IMR-90 (cell line): ENCODE data around the gene COA1. TPM values are rescaled to one million over a fixed set of nuclear protein-coding genes. Genes with fewer than 3 reads are reported as not detected.

Source experiments
- ATAC-seq: fragments of 200-7000 bp; cut with Tn5 transposase; 2 replicates; pipeline ENCODE4 v1.9.1; 2020; ENCODE audit warnings: low read depth, mild to moderate bottlenecking, moderate library complexity
- BruUV-seq: library from RNA; stranded (reverse); fragments of 400-500 nt; replicated peaks from 2 replicates; lab custom pipeline; 2021; lab: Mats Ljungman, UMichigan
- CTCF ChIA-PET: fragments of 300-600 bp; formaldehyde crosslinking; extraction: SDS; loops from one replicate; lab custom pipeline; 2021; ENCODE audit warnings: antibody characterized with exemption; lab: Yijun Ruan, JAX
- POLR2A ChIA-PET: fragments of 300-600 bp; sonication (Branson Sonifier 250); formaldehyde crosslinking; loops from one replicate; lab custom pipeline; 2022; ENCODE audit warnings: antibody characterized with exemption; ENCODE audit not compliant: unreplicated experiment; lab: Charles Lee
- DNase-seq: peaks from one replicate; pipeline ENCODE4 v3.0.0; 2013
- H2AFZ ChIP-seq: replicated peaks from 2 replicates; pipeline ENCODE3; 2013; ENCODE audit warnings: low read length, mild to moderate bottlenecking; ENCODE audit not compliant: poor library complexity
- H2AK5ac ChIP-seq: 2 replicates; pipeline ENCODE4 v1.6.1; 2013; ENCODE audit warnings: low read depth, low read length, inconsistent platforms
- H2AK9ac ChIP-seq: replicated peaks from 2 replicates; pipeline ENCODE3; 2013; ENCODE audit warnings: mild to moderate bottlenecking, low read depth, low read length, moderate library complexity; ENCODE audit not compliant: poor library complexity
- H2BK120ac ChIP-seq: 2 replicates; pipeline ENCODE4 v1.6.1; 2013; ENCODE audit warnings: low read depth, low read length, inconsistent platforms
- H2BK15ac ChIP-seq: 3 replicates; pipeline ENCODE4 v1.6.1; 2013; ENCODE audit warnings: low read depth, low read length, inconsistent platforms
- H2BK20ac ChIP-seq: 2 replicates; pipeline ENCODE4 v1.6.1; 2013; ENCODE audit warnings: low read depth, mild to moderate bottlenecking, inconsistent platforms, low read length, moderate library complexity
- H2BK5ac ChIP-seq: 2 replicates; pipeline ENCODE4 v1.6.1; 2013; ENCODE audit warnings: mild to moderate bottlenecking, low read depth, low read length, inconsistent platforms; ENCODE audit not compliant: poor library complexity, severe bottlenecking
- H3K14ac ChIP-seq: replicated peaks from 2 replicates; pipeline ENCODE4 v1.6.1; 2013; ENCODE audit warnings: low read depth, low read length, inconsistent platforms
- H3K18ac ChIP-seq: 2 replicates; pipeline ENCODE4 v1.6.1; 2013; ENCODE audit warnings: low read depth, low read length, control low read depth
- H3K23ac ChIP-seq: 2 replicates; pipeline ENCODE4 v1.6.1; 2013; ENCODE audit warnings: low read depth, low read length, inconsistent platforms
- H3K27ac ChIP-seq: 2 replicates; pipeline ENCODE4 v1.5.1; 2013; ENCODE audit warnings: mild to moderate bottlenecking, control low read depth, low read length; ENCODE audit not compliant: insufficient read depth
- H3K27me3 ChIP-seq: 2 replicates; pipeline ENCODE4 v1.6.1; 2013; ENCODE audit warnings: low read length; ENCODE audit not compliant: control insufficient read depth, insufficient read depth
- H3K36me3 ChIP-seq: 2 replicates; pipeline ENCODE4 v1.6.1; 2013; ENCODE audit warnings: low read length, mixed read lengths; ENCODE audit not compliant: control insufficient read depth, insufficient read depth
- H3K4ac ChIP-seq: 2 replicates; pipeline ENCODE4 v1.6.1; 2013; ENCODE audit warnings: low read depth, low read length, inconsistent platforms
- H3K4me1 ChIP-seq: 2 replicates; pipeline ENCODE4 v1.6.1; 2013; ENCODE audit warnings: low read length, mixed read lengths; ENCODE audit not compliant: control insufficient read depth, insufficient read depth
- H3K4me2 ChIP-seq: 2 replicates; pipeline ENCODE4 v1.6.1; 2013; ENCODE audit warnings: low read depth, mild to moderate bottlenecking, control low read depth, low read length, moderate library complexity
- H3K4me3 ChIP-seq: 2 replicates; pipeline ENCODE4 v1.5.1; 2013; ENCODE audit warnings: low read depth, mild to moderate bottlenecking, control low read depth, low read length, moderate library complexity; ENCODE audit not compliant: insufficient read depth
- H3K56ac ChIP-seq: 2 replicates; pipeline ENCODE4 v1.6.1; 2013; ENCODE audit warnings: low read length, inconsistent platforms; ENCODE audit not compliant: insufficient read depth; ENCODE audit errors: extremely low read depth
- H3K79me1 ChIP-seq, 2 experiments: 2 replicates each; pipeline ENCODE4 v1.6.1; 2013; ENCODE audit warnings: low read length in 2 of 2, inconsistent platforms in 1 of 2, low read depth in 1 of 2
- H3K9ac ChIP-seq: 2 replicates; pipeline ENCODE4 v1.6.1; 2013; ENCODE audit warnings: low read depth, low read length, control low read depth
- H3K9me1 ChIP-seq: 2 replicates; pipeline ENCODE4 v1.6.1; 2013; ENCODE audit warnings: low read length, inconsistent platforms; ENCODE audit not compliant: insufficient read depth
- H3K9me3 ChIP-seq: 2 replicates; pipeline ENCODE4 v1.6.1; 2013; ENCODE audit warnings: low read length; ENCODE audit not compliant: control insufficient read depth, insufficient read depth
- H4K20me1 ChIP-seq: 2 replicates; pipeline ENCODE4 v1.6.1; 2013; ENCODE audit warnings: low read length, inconsistent platforms; ENCODE audit not compliant: insufficient read depth
- H4K5ac ChIP-seq: 2 replicates; pipeline ENCODE4 v1.6.1; 2013; ENCODE audit warnings: mild to moderate bottlenecking, low read depth, low read length, control low read depth
- H4K8ac ChIP-seq, 2 experiments: 2 replicates each; pipeline ENCODE4 v1.6.1; 2013; ENCODE audit warnings: low read depth in 2 of 2, low read length in 2 of 2, control low read depth in 1 of 2, inconsistent platforms in 1 of 2
- H4K91ac ChIP-seq: 2 replicates; pipeline ENCODE4 v1.6.1; 2013; ENCODE audit warnings: low read depth, low read length, inconsistent platforms; ENCODE audit not compliant: insufficient read depth
- CEBPB ChIP-seq: IDR thresholded peaks from 2 replicates; pipeline ENCODE4 v1.6.1; 2012; ENCODE audit warnings: low read depth, low read length, improper control_type of control experiment
- NFE2L2 ChIP-seq: fragments of 150-350 bp; IDR thresholded peaks from 2 replicates; pipeline ENCODE4 v1.6.1; 2016; ENCODE audit warnings: low read depth, mild to moderate bottlenecking, low read length
- RFX5 ChIP-seq: IDR thresholded peaks from 2 replicates; pipeline ENCODE4 v1.8.0; 2012; ENCODE audit warnings: low read depth, mild to moderate bottlenecking, low read length, moderate library complexity
- WGBS, 2 experiments: methylation state at CpG; one replicate each; pipeline versions ENCODE4 v1.1.5 to v1.1.7; 2013; ENCODE audit warnings: missing lambda C conversion rate in 2 of 2; ENCODE audit not compliant: insufficient read length in 1 of 2; ENCODE audit errors: extremely low coverage in 2 of 2; 5-methylcytosine and 5-hydroxymethylcytosine counted together
- dilution Hi-C: fragments of 300-500 bp; cut with HindIII; formaldehyde crosslinking; loops from one replicate; pipeline ENCODE4 v1.14.3; 2018; ENCODE audit warnings: low sequenced_read_pairs; ENCODE audit not compliant: unreplicated experiment
- in situ Hi-C: fragments of 300-500 bp; cut with MboI; formaldehyde crosslinking; loops from 3 replicates; pipeline ENCODE4 v1.14.3; 2019; ENCODE audit warnings: low sequenced_read_pairs, inconsistent platforms, mixed read lengths
- intact Hi-C: fragments of 100-400 bp; cut with micrococcal nuclease; formaldehyde crosslinking; loops from 2 replicates; pipeline ENCODE4 v1.10.0; 2022
- polyA plus RNA-seq, 3 experiments: library from polyadenylated mRNA; depleted of rRNA; stranded (reverse); fragments of >200 nt; gene quantifications; 2 replicates each; pipeline ENCODE4 v1.2.3, GENCODE V29; 2012; ENCODE audit warnings: low replicate concordance in 1 of 3
- total RNA-seq: library from RNA; depleted of rRNA; stranded (reverse); fragments of >200 nt; gene quantifications from 2 replicates; pipeline ENCODE4 v1.2.3, GENCODE V29; 2012

COA1 gene
- total and polyA plus RNA-seq, 2 of the 4 experiments (the other 2 are of a cell fraction), result 34.2 to 59.5 TPM

DNA sequence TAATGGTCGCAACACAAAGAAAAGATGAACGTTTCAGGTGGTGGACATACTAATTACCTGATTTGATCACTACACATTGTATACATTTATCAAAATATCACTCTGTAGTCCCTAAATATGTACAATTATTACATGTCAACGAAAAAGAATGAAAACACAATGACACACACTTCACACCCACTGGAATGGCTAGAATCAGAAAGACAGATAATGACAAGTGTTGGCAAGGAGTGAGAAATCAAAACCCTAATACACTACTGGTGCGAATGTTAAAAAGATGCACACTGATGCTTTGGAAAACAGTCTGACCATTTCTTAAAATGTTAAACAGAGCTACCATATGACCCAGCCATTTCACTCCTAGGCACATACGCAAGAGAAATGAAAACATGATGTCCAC lies 2.3 kb downstream of the COA1 start:
- H3K18ac ChIP-seq, result no peak overlapping the region
- H3K79me1 ChIP-seq, result peaks cover 14 to 38% of the 10 kb centered on the region in 2 experiments
- H3K9me3 ChIP-seq, result no peaks in the 10 kb centered on the region
- no peak overlapping the region for H2AK5ac ChIP-seq
- H2AFZ ChIP-seq, result no peak overlapping the region
- peaks cover 2% of the 10 kb centered on the region; the same call in 1 of the 2 replicates for H3K4me1 ChIP-seq
- H4K8ac ChIP-seq, result no peak overlapping the region
- dilution Hi-C loops (no loop called here), in situ Hi-C loops (loop anchor here (10.0 kb wide), 1 partner anchor 782 kb away; no protein-coding TSS in a partner anchor), intact Hi-C loops (no loop called here)
- WGBS, 2 experiments, result 100% methylated on average over 2 of the region's 5 CpGs; no CpG with 5 or more reads in 1 of the 2 experiments
- no peak overlapping the region for H3K27ac ChIP-seq
- no peak overlapping the region for H2BK120ac ChIP-seq
- H2BK15ac ChIP-seq, result no peak overlapping the region
- no peak for TF ChIP-seq NFE2L2
- no peak for TF ChIP-seq RFX5
- no peak for TF ChIP-seq CEBPB
- no peak overlapping the region for H3K14ac ChIP-seq
- no peak overlapping the region for H2BK5ac ChIP-seq
- H3K56ac ChIP-seq, result no peak overlapping the region
- BruUV-seq, result no TSS peak
- no peak overlapping the region for H2AK9ac ChIP-seq
- H3K23ac ChIP-seq, result peak overlapping the region; percentile 3; the same call in 1 of the 2 replicates
- no peaks in the 10 kb centered on the region for H4K20me1 ChIP-seq
- ATAC-seq (no peak), DNase-seq (no peak)
- H3K9ac ChIP-seq, result no peak overlapping the region
- H4K5ac ChIP-seq, result no peak overlapping the region
- H3K36me3 ChIP-seq, result no peaks in the 10 kb centered on the region
- CTCF ChIA-PET, result no interaction called here
- POLR2A ChIA-PET, result no interaction called here
- H3K4ac ChIP-seq, result no peak overlapping the region
- H3K4me3 ChIP-seq, result no peak overlapping the region
- H3K4me2 ChIP-seq, result no peak overlapping the region
- no peak overlapping the region for H4K91ac ChIP-seq
- no peaks in the 10 kb centered on the region for H3K9me1 ChIP-seq
- no peak overlapping the region for H2BK20ac ChIP-seq
- H3K27me3 ChIP-seq, result no peaks in the 10 kb centered on the region
